ENCODE measurements around the gene PCMT1.

DNA sequence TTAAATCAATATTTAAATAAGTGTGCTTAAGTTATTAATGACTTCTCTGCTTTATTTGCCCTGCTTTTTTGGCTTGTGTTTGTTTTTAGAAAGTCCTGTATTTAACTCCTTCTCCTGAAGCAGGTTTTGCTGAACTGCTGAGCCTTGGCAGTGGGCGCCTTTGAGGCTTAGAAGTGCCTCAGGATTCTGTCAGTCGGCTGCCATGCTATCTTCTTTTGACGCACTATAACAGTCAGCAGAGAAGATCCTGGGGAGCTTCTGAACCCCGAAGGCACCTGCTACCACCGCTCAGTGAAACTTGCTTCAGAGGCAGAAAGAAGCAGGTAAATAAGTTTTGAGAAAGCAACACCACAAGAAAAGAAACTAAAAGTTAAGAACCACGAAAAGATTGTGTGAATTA lies 22.4 kb downstream of the PCMT1 start:
- TF ChIP-seq, protein P1, sequence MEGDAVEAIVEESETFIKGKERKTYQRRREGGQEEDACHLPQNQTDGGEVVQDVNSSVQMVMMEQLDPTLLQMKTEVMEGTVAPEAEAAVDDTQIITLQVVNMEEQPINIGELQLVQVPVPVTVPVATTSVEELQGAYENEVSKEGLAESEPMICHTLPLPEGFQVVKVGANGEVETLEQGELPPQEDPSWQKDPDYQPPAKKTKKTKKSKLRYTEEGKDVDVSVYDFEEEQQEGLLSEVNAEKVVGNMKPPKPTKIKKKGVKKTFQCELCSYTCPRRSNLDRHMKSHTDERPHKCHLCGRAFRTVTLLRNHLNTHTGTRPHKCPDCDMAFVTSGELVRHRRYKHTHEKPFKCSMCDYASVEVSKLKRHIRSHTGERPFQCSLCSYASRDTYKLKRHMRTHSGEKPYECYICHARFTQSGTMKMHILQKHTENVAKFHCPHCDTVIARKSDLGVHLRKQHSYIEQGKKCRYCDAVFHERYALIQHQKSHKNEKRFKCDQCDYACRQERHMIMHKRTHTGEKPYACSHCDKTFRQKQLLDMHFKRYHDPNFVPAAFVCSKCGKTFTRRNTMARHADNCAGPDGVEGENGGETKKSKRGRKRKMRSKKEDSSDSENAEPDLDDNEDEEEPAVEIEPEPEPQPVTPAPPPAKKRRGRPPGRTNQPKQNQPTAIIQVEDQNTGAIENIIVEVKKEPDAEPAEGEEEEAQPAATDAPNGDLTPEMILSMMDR (IDR thresholded peaks at IDR 0.05; ENCODE audit: borderline replicate concordance, extremely low read depth, low read length, poor library complexity, severe bottlenecking): no peak
- no peak for TF ChIP-seq EZH2 (IDR thresholded peaks at IDR 0.05; ENCODE audit: borderline replicate concordance, low read depth, low read length, severe bottlenecking)
